ENCODE results near the gene LCN12.

LCN12 gene

DNA sequence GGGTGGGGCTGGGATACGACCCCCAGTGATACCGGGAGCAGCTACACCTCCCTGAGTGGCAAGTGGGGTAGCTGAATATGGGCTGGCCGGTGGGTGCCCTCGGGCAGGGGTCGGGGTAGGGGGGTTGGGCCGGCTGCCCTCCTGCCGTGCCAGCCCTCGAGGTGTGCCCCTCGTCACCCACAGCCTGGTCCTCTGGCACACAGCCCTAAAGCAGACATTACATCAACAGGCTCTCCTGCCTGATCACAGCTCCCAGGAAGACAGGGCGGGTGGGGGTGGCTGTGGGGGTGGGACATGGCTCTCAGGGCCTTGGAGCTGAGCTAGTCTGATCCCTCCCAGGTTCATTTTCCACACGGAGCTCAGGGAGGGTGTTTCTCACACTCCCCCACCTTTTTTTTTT, 30.8 kb upstream of the LCN12 start:
- no peak for DNase-seq (ENCODE audit: low read depth)
- H3K4me3 ChIP-seq (ENCODE audit: low read depth, low read length) = no peak overlapping the region
- TF ChIP-seq, protein P1, sequence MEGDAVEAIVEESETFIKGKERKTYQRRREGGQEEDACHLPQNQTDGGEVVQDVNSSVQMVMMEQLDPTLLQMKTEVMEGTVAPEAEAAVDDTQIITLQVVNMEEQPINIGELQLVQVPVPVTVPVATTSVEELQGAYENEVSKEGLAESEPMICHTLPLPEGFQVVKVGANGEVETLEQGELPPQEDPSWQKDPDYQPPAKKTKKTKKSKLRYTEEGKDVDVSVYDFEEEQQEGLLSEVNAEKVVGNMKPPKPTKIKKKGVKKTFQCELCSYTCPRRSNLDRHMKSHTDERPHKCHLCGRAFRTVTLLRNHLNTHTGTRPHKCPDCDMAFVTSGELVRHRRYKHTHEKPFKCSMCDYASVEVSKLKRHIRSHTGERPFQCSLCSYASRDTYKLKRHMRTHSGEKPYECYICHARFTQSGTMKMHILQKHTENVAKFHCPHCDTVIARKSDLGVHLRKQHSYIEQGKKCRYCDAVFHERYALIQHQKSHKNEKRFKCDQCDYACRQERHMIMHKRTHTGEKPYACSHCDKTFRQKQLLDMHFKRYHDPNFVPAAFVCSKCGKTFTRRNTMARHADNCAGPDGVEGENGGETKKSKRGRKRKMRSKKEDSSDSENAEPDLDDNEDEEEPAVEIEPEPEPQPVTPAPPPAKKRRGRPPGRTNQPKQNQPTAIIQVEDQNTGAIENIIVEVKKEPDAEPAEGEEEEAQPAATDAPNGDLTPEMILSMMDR (IDR thresholded peaks at IDR 0.05; ENCODE audit: control insufficient read depth, extremely low read depth, insufficient read depth) = no peak

DNA sequence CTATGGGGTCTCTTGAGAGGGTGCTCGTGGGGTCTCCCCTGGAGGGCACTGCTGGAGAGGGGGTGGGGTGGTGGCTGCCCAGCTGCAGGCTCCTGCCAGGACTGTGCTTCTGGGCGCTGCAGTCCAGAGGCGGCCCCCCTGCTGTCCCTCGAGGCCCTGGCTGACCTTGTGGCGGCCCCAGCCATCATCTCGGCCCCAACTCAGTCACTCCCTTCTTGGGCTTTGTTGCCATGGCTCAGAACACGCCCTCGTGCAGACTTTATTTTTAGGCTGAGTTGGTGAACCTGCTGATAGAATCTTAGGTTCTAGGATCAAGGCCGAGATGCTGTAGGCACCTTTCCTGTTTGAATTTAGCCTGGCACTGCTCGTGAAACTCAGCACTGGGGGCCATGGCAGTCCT, 30.4 kb upstream of the LCN12 start:
- TF ChIP-seq, protein P1 (IDR thresholded peaks at IDR 0.05; ENCODE audit: control insufficient read depth, extremely low read depth, insufficient read depth) = no peak
- H3K4me3 ChIP-seq (ENCODE audit: low read depth, low read length) = no peak overlapping the region
- DNase-seq (ENCODE audit: low read depth) = no peak

DNA sequence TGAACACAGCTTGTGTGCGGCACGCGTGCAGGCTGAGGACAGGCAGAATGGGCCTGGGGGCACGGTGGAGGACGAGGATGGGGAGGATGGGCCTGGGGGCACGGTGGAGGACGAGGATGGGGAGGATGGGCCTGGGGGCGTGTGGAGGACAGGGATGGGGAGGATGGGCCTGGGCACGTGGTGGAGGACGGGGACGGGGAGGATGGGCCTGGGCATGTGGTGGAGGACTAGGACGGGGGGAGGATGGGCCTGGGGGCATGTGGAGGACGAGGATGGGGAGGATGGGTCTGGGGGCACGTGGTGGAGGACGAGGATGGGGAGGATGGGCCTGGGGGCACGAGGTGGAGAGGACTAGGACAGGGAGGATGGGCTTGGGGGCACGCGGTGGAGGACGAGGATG, 29.5 kb upstream of the LCN12 start:
- H3K4me3 ChIP-seq (ENCODE audit: low read depth, low read length) = no peak overlapping the region
- no peak for DNase-seq (ENCODE audit: low read depth)
- TF ChIP-seq, protein P1 (IDR thresholded peaks at IDR 0.05; ENCODE audit: control insufficient read depth, extremely low read depth, insufficient read depth) = no peak

DNA sequence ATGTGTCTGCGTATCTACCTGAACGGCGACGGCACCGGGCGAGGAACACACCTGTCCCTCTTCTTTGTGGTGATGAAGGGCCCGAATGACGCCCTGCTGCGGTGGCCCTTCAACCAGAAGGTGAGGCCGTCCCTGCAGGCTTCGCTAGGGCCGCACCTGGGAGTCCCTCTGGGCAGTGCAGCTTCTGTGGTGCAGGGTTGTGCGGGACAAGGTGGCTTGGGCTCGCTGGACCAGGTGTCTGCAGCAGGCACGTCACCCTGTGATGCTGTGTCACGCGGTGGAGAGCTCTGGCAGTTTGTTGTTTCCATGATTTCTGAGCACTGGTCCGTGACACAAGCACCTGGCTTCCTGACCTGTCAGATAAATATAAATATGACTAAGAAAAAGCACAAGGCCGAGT, 28.2 kb upstream of the LCN12 start:
- TF ChIP-seq, protein P1 (IDR thresholded peaks at IDR 0.05; ENCODE audit: control insufficient read depth, extremely low read depth, insufficient read depth) = no peak
- DNase-seq (ENCODE audit: low read depth) = no peak
- H3K4me3 ChIP-seq (ENCODE audit: low read depth, low read length) = no peak overlapping the region

DNA sequence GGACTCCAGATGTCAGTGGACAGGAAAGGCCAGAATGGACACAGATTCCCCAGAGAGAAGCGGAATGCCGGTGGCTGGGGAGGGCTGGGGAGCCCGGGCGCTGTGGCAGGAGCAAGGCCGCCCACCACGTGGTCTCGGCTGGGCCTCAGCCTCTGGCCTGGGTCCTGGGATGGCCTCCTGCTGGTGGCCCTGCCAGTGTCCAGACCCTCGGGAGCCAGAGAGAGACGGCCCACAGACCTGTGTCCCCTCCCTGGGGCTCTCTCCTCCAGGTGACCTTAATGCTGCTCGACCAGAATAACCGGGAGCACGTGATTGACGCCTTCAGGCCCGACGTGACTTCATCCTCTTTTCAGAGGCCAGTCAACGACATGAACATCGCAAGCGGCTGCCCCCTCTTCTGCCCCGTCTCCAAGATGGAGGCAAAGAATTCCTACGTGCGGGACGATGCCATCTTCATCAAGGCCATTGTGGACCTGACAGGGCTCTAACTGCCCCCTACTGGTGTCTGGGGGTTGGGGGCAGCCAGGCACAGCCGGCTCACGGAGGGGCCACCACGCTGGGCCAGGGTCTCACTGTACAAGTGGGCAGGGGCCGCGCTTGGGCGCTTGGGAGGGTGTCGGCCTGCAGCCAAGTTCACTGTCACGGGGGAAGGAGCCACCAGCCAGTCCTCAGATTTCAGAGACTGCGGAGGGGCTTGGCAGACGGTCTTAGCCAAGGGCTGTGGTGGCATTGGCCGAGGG, 26.5 kb upstream of the LCN12 start:
- no peak for DNase-seq (ENCODE audit: low read depth)
- TF ChIP-seq, protein P1 (IDR thresholded peaks at IDR 0.05; ENCODE audit: control insufficient read depth, extremely low read depth, insufficient read depth) = no peak
- no peak overlapping the region for H3K4me3 ChIP-seq (ENCODE audit: low read depth, low read length)

DNA sequence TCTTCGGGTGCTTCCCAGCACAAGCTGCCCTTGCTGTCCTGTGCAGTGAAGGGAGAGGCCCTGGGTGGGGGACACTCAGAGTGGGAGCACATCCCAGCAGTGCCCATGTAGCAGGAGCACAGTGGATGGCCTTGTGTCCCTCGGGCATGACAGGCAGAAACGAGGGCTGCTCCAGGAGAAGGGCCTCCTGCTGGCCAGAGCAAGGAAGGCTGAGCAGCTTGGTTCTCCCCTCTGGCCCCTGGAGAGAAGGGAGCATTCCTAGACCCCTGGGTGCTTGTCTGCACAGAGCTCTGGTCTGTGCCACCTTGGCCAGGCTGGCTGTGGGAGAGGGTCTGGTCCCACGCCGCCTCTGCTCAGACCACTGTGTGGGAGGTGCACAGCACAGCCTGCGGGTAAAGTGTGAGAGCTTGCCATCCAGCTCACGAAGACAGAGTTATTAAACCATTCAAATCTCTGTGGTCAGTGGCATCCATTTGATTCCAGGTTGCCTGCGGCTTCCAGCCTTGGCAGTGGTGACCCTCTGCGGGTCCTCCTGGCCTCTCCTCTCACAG, 25.8 kb upstream of the LCN12 start:
- DNase-seq (ENCODE audit: low read depth) = no peak
- H3K4me3 ChIP-seq (ENCODE audit: low read depth, low read length) = no peak overlapping the region
- TF ChIP-seq, protein P1 (IDR thresholded peaks at IDR 0.05; ENCODE audit: control insufficient read depth, extremely low read depth, insufficient read depth) = no peak

DNA sequence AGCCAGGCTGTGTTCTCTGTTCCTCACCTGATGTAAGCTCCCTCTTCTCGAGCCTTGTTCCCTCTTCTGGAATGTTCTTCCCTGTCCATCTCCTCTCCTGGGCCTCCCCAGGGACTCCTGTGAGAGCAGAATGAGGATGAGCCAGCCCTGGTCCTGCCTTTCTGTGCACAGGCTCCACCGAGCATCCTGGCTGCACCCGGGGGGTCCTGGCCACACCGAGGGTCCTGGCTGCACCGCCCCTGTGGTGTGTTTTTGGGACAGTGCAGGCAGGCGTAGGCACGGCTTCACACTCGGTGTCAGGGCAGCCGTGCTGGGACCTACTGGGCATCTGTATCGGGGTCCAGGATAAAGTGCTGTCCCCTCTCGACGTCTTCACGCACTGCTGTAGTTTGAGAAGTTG, 25.3 kb upstream of the LCN12 start:
- TF ChIP-seq, protein P1 (IDR thresholded peaks at IDR 0.05; ENCODE audit: control insufficient read depth, extremely low read depth, insufficient read depth) = no peak
- DNase-seq (ENCODE audit: low read depth) = no peak
- no peak overlapping the region for H3K4me3 ChIP-seq (ENCODE audit: low read depth, low read length)
